Nephron (organoid): ENCODE data around the gene SLC43A2.

Experiments used
- H3K27ac Mint-ChIP-seq, 3 experiments: 2 replicates each; pipeline ENCODE4 v1.8.0; 2020; ENCODE audit warnings: mixed read lengths in 3 of 3, mild to moderate bottlenecking in 2 of 3, moderate library complexity in 1 of 3
- H3K27me3 Mint-ChIP-seq: 2 replicates; pipeline ENCODE4 v1.8.0; 2021; ENCODE audit warnings: low read depth, mild to moderate bottlenecking, moderate library complexity, mixed read lengths
- H3K36me3 Mint-ChIP-seq: 2 replicates; pipeline ENCODE4 v1.8.0; 2020; ENCODE audit warnings: low read depth, mixed read lengths
- H3K4me1 Mint-ChIP-seq: 2 replicates; pipeline ENCODE4 v1.8.0; 2020; ENCODE audit warnings: mixed read lengths
- H3K4me3 Mint-ChIP-seq, 3 experiments: 2 replicates each; pipeline ENCODE4 v1.8.0; 2020; ENCODE audit warnings: mild to moderate bottlenecking in 3 of 3, mixed read lengths in 3 of 3, moderate library complexity in 2 of 3
- H3K9me3 Mint-ChIP-seq: 2 replicates; pipeline ENCODE4 v1.8.0; 2020; ENCODE audit warnings: mixed read lengths
- CTCF ChIP-seq, 3 experiments: fragments of 200-600 bp; sonication (generic); IDR thresholded peaks; one replicate each; pipeline ENCODE4 v1.5.0; 2021; ENCODE audit warnings: antibody characterized with exemption in 3 of 3; ENCODE audit not compliant: unreplicated experiment in 3 of 3

Gene SLC43A2

GRCh38 chr17:1555651-1556471 is 72.8 kb downstream of the SLC43A2 start:
- Mint-ChIP-seq H3K9me3 (no peaks in the 10 kb centered on the region), H3K36me3 (peaks cover 47% of the 10 kb centered on the region), H3K4me3 (no peak overlapping the region), H3K27me3 (no peaks in the 10 kb centered on the region), H3K4me1 (peaks cover 52% of the 10 kb centered on the region), H3K27ac (peak overlapping the region in 1 of 3 experiments; percentile 24)
- no peak for TF ChIP-seq CTCF (IDR thresholded peaks at IDR 0.05; ENCODE audit: unreplicated experiment in 3 of 3)

GRCh38 chr17:1554751-1555540 is 73.7 kb downstream of the SLC43A2 start:
- Mint-ChIP-seq H3K4me3 (peak overlapping the region in 1 of 3 experiments; percentile 8), H3K27ac (peak overlapping the region in 1 of 3 experiments; percentile 24), H3K9me3 (no peaks in the 10 kb centered on the region), H3K27me3 (no peaks in the 10 kb centered on the region), H3K36me3 (peaks cover 57% of the 10 kb centered on the region), H3K4me1 (peaks cover 44% of the 10 kb centered on the region)
- no peak for TF ChIP-seq CTCF (IDR thresholded peaks at IDR 0.05; ENCODE audit: unreplicated experiment in 3 of 3)

- Mint-ChIP-seq H3K27me3 (no peaks in the 10 kb centered on the region), H3K4me1 (peaks cover 32% of the 10 kb centered on the region), H3K36me3 (peaks cover 66% of the 10 kb centered on the region), H3K4me3 (no peak overlapping the region), H3K9me3 (no peaks in the 10 kb centered on the region), H3K27ac (peak overlapping the region in 2 of 3 experiments; percentile 8 to 36)
- no peak for TF ChIP-seq CTCF (IDR thresholded peaks at IDR 0.05; ENCODE audit: unreplicated experiment in 3 of 3)
These were observed 75.0 kb downstream of the SLC43A2 start for GRCh38 chr17:1553354-1554266.

GRCh38 chr17:1552932-1553331 is 75.7 kb downstream of the SLC43A2 start:
- TF ChIP-seq CTCF (IDR thresholded peaks at IDR 0.05; ENCODE audit: unreplicated experiment in 3 of 3), result no peak
- Mint-ChIP-seq H3K36me3 (peaks cover 72% of the 10 kb centered on the region), H3K4me1 (peaks cover 32% of the 10 kb centered on the region), H3K27ac (peak overlapping the region in 1 of 3 experiments; percentile 8), H3K27me3 (no peaks in the 10 kb centered on the region), H3K9me3 (no peaks in the 10 kb centered on the region), H3K4me3 (no peak overlapping the region)

- Mint-ChIP-seq H3K4me3 (no peak overlapping the region), H3K36me3 (peaks cover 71% of the 10 kb centered on the region), H3K27me3 (no peaks in the 10 kb centered on the region), H3K4me1 (peaks cover 24% of the 10 kb centered on the region), H3K27ac (no peak overlapping the region), H3K9me3 (no peaks in the 10 kb centered on the region)
- no peak for TF ChIP-seq CTCF (IDR thresholded peaks at IDR 0.05; ENCODE audit: unreplicated experiment in 3 of 3)
These were observed 76.9 kb downstream of the SLC43A2 start for GRCh38 chr17:1551741-1552140.
